ENCODE results near the gene SHMT2. TPM values are rescaled to one million over a fixed set of nuclear protein-coding genes. Genes with fewer than 3 reads are reported as not detected.

The SHMT2 gene
- total RNA-seq, 1 experiment from 2014 or later: 210 TPM

- intact Hi-C loops (cut with micrococcal nuclease): no loop called here
- DNase-seq (no peak), ATAC-seq (no peak)
- Histone ChIP-seq H3K9me3 (ENCODE audit: low read length) (no peaks in the 10 kb centered on the region), H3K4me1 (ENCODE audit: insufficient read depth, low read length) (no peaks in the 10 kb centered on the region), H3K27me3 (ENCODE audit: low read length) (no peaks in the 10 kb centered on the region), H3K9ac (ENCODE audit: low read length) (no peak overlapping the region), H2AFZ (ENCODE audit: low read length) (no peak overlapping the region), H3K4me3 (ENCODE audit: low read length) (no peak overlapping the region), H3F3A (ENCODE audit: low read length, unreplicated experiment) (no peaks in the 10 kb centered on the region), H3K27ac (ENCODE audit: low read length) (no peak overlapping the region), H3K9me2 (replicated peaks; ENCODE audit: low read length) (no peaks in the 10 kb centered on the region), H4K20me1 (ENCODE audit: low read length) (no peaks in the 10 kb centered on the region), H3K36me3 (ENCODE audit: low read depth, low read length) (peaks cover 8% of the 10 kb centered on the region; the same call in 1 of the 2 replicates), H3K4me2 (ENCODE audit: low read length) (no peak overlapping the region), H3K79me2 (ENCODE audit: low read length) (no peaks in the 10 kb centered on the region)
- CTCF ChIA-PET: no interaction called here
- TF ChIP-seq EZH2 (IDR thresholded peaks at IDR 0.05; ENCODE audit: low read length, unreplicated experiment) (no peak), CTCF (conservative IDR thresholded peaks at IDR 0.05; ENCODE audit: low read depth, low read length) (no peak), EZH2phosphoT487 (IDR thresholded peaks at IDR 0.05; ENCODE audit: borderline replicate concordance, low read length) (no peak)
- POLR2A ChIA-PET (ENCODE audit: unreplicated experiment): no interaction called here
- BruUV-seq (replicated peaks): TSS peak; percentile 13
Observed at GRCh38 chr12:57193706-57194245, 35.7 kb upstream of the SHMT2 start.

GRCh38 chr12:57194253-57194652, 35.3 kb upstream of the SHMT2 start:
- Histone ChIP-seq H3K27ac (ENCODE audit: low read length) (no peak overlapping the region), H3K4me1 (ENCODE audit: insufficient read depth, low read length) (no peaks in the 10 kb centered on the region), H3K9me2 (replicated peaks; ENCODE audit: low read length) (no peaks in the 10 kb centered on the region), H3K4me3 (ENCODE audit: low read length) (no peak overlapping the region), H3K79me2 (ENCODE audit: low read length) (no peaks in the 10 kb centered on the region), H3K36me3 (ENCODE audit: low read depth, low read length) (peaks cover 8% of the 10 kb centered on the region; the same call in 1 of the 2 replicates), H3K9me3 (ENCODE audit: low read length) (no peaks in the 10 kb centered on the region), H4K20me1 (ENCODE audit: low read length) (no peaks in the 10 kb centered on the region), H3K27me3 (ENCODE audit: low read length) (no peaks in the 10 kb centered on the region), H3K9ac (ENCODE audit: low read length) (no peak overlapping the region), H2AFZ (ENCODE audit: low read length) (no peak overlapping the region), H3K4me2 (ENCODE audit: low read length) (no peak overlapping the region), H3F3A (ENCODE audit: low read length, unreplicated experiment) (no peaks in the 10 kb centered on the region)
- TF ChIP-seq EZH2 (IDR thresholded peaks at IDR 0.05; ENCODE audit: low read length, unreplicated experiment) (no peak), EZH2phosphoT487 (IDR thresholded peaks at IDR 0.05; ENCODE audit: borderline replicate concordance, low read length) (no peak), CTCF (conservative IDR thresholded peaks at IDR 0.05; ENCODE audit: low read depth, low read length) (no peak)
- CTCF ChIA-PET: no interaction called here
- intact Hi-C loops (cut with micrococcal nuclease): no loop called here
- no TSS peak for BruUV-seq (replicated peaks)
- ATAC-seq (no peak), DNase-seq (no peak)
- POLR2A ChIA-PET (ENCODE audit: unreplicated experiment): no interaction called here

DNA sequence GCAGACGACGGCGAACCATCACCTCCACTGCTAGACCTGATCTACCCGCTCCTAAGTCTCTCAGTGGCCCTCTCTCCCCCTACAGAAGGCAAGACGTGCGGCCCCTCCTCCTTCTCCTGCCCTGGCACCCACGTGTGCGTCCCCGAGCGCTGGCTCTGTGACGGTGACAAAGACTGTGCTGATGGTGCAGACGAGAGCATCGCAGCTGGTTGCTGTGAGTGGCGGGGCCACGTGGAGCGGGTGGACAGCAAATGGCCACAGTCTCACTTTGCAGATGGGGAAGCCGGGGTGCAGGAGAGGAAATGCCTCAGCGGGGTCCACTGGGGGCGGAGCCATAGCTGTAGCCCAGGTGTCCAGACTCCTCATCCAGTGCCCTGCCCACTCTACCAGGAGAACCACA, 34.3 kb upstream of the SHMT2 start:
- peaks cover 8% of the 10 kb centered on the region; the same call in 1 of the 2 replicates for H3K36me3 ChIP-seq (ENCODE audit: low read depth, low read length)
- no TSS peak for BruUV-seq (replicated peaks)
- H3K4me2 ChIP-seq (ENCODE audit: low read length): no peak overlapping the region
- no peaks in the 10 kb centered on the region for H3K4me1 ChIP-seq (ENCODE audit: insufficient read depth, low read length)
- TF ChIP-seq EZH2phosphoT487 (IDR thresholded peaks at IDR 0.05; ENCODE audit: borderline replicate concordance, low read length): no peak
- TF ChIP-seq CTCF (conservative IDR thresholded peaks at IDR 0.05; ENCODE audit: low read depth, low read length): no peak
- no peaks in the 10 kb centered on the region for H4K20me1 ChIP-seq (ENCODE audit: low read length)
- H3K9ac ChIP-seq (ENCODE audit: low read length): no peak overlapping the region
- H3F3A ChIP-seq (ENCODE audit: low read length, unreplicated experiment): no peaks in the 10 kb centered on the region
- POLR2A ChIA-PET (ENCODE audit: unreplicated experiment): no interaction called here
- intact Hi-C loops (cut with micrococcal nuclease): no loop called here
- ATAC-seq (no peak), DNase-seq (no peak)
- H3K9me3 ChIP-seq (ENCODE audit: low read length): no peaks in the 10 kb centered on the region
- CTCF ChIA-PET: no interaction called here
- no peak overlapping the region for H3K27ac ChIP-seq (ENCODE audit: low read length)
- no peak overlapping the region for H2AFZ ChIP-seq (ENCODE audit: low read length)
- no peaks in the 10 kb centered on the region for H3K79me2 ChIP-seq (ENCODE audit: low read length)
- no peaks in the 10 kb centered on the region for H3K27me3 ChIP-seq (ENCODE audit: low read length)
- no peaks in the 10 kb centered on the region for H3K9me2 ChIP-seq (replicated peaks; ENCODE audit: low read length)
- H3K4me3 ChIP-seq (ENCODE audit: low read length): no peak overlapping the region
